GM23338 (cell line): ENCODE results near the gene STXBP5.

Experiments used
- CREB1 ChIP-seq: fragments of 250-450 bp; sonication (Bioruptor Pico); IDR thresholded peaks from 2 replicates; pipeline ENCODE4 v1.5.0; 2020; ENCODE audit warnings: low read depth, mild to moderate bottlenecking, moderate library complexity
- CTCF ChIP-seq, 2 experiments: fragments of 200-600 bp in 1 of 2; sonication (generic) in 1 of 2; conservative IDR thresholded peaks; 2 replicates each; pipeline versions ENCODE4 v1.5.1 to v1.6.1; 2016 to 2017; ENCODE audit warnings: antibody characterized with exemption in 2 of 2, low read depth in 2 of 2, mild to moderate bottlenecking in 2 of 2, moderate library complexity in 1 of 2
- EZH2 ChIP-seq: fragments of 200-600 bp; sonication (generic); IDR thresholded peaks from one replicate; pipeline ENCODE4 v1.8.0; 2017; ENCODE audit warnings: antibody characterized with exemption, mild to moderate bottlenecking, low read depth; ENCODE audit not compliant: unreplicated experiment
- EZH2phosphoT487 ChIP-seq: fragments of 200-600 bp; sonication (generic); IDR thresholded peaks from one replicate; pipeline ENCODE4 v1.8.1; 2018; ENCODE audit warnings: antibody characterized with exemption; ENCODE audit not compliant: unreplicated experiment
- POLR2AphosphoS5 ChIP-seq: IDR thresholded peaks from 2 replicates; pipeline ENCODE4 v1.6.1; 2016; ENCODE audit warnings: antibody characterized with exemption, low read depth
- REST ChIP-seq: IDR thresholded peaks from one replicate; pipeline ENCODE4 v1.6.1; 2018; ENCODE audit warnings: antibody characterized with exemption; ENCODE audit not compliant: unreplicated experiment
- ZNF331 ChIP-seq: fragments of 250-450 bp; sonication (Bioruptor Pico); IDR thresholded peaks from 2 replicates; pipeline ENCODE4 v1.5.0; 2020; ENCODE audit warnings: low read depth, mild to moderate bottlenecking, moderate library complexity

GRCh38 chr6:147416622-147417021 lies 212.4 kb downstream of the STXBP5 start:
- TF ChIP-seq CTCF (conservative IDR thresholded peaks at IDR 0.05; ENCODE audit: low read depth in 2 of 2) (no peak), EZH2 (no peak), REST (no peak), POLR2AphosphoS5 (no peak), CREB1 (CRISPR knock-in tag) (no peak), EZH2phosphoT487 (no peak), ZNF331 (no peak)
